Chondrocyte (in vitro differentiated cells): Measurements from ENCODE around the gene KRT26. TPM values are rescaled to one million over a fixed set of nuclear protein-coding genes. Genes with fewer than 3 reads are reported as not detected.

Experiments
- DNase-seq: peaks from one replicate; pipeline ENCODE4 v3.0.0; 2021; ENCODE audit warnings: mixed read lengths, low spot score
- H3K27ac Mint-ChIP-seq: one replicate; pipeline ENCODE4 v1.8.0; 2021; ENCODE audit warnings: mild to moderate bottlenecking, moderate library complexity, mixed read lengths; ENCODE audit not compliant: unreplicated experiment
- H3K27me3 Mint-ChIP-seq: 2 replicates; pipeline ENCODE4 v1.8.0; 2021; ENCODE audit warnings: low read depth, mixed read lengths
- H3K36me3 Mint-ChIP-seq: 2 replicates; pipeline ENCODE4 v1.8.0; 2021; ENCODE audit warnings: low read depth, mixed read lengths
- H3K4me1 Mint-ChIP-seq: 2 replicates; pipeline ENCODE4 v1.8.0; 2021; ENCODE audit warnings: low read depth, mild to moderate bottlenecking, mixed read lengths
- H3K4me3 Mint-ChIP-seq: one replicate; pipeline ENCODE4 v1.8.0; 2021; ENCODE audit warnings: mild to moderate bottlenecking, moderate library complexity, mixed read lengths; ENCODE audit not compliant: unreplicated experiment
- H3K9me3 Mint-ChIP-seq: 2 replicates; pipeline ENCODE4 v1.8.0; 2021; ENCODE audit warnings: low read depth, mixed read lengths
- CTCF ChIP-seq: fragments of 200-600 bp; sonication (generic); IDR thresholded peaks from 2 replicates; pipeline ENCODE4 v1.5.0; 2021; ENCODE audit warnings: antibody characterized with exemption, mild to moderate bottlenecking, moderate library complexity
- total RNA-seq: library from RNA; stranded (reverse); gene quantifications from 3 replicates; pipeline ENCODE4 v1.2.1, GENCODE V29; 2021

KRT26 gene
- total RNA-seq, 1 donor from 2014 or later, result not detected

GRCh38 chr17:40775945-40776344 lies 3.9 kb upstream of the KRT26 start:
- TF ChIP-seq CTCF, result no peak
- H3K27ac Mint-ChIP-seq, result no peak overlapping the region
- no peaks in the 10 kb centered on the region for H3K36me3 Mint-ChIP-seq
- no peaks in the 10 kb centered on the region for H3K4me1 Mint-ChIP-seq
- no peak overlapping the region for H3K4me3 Mint-ChIP-seq
- peaks cover 61% of the 10 kb centered on the region for H3K27me3 Mint-ChIP-seq
- DNase-seq, result no peak
- no peaks in the 10 kb centered on the region for H3K9me3 Mint-ChIP-seq

- no peak for TF ChIP-seq CTCF
- Mint-ChIP-seq H3K36me3 (peaks cover 6% of the 10 kb centered on the region), H3K9me3 (peaks cover 26% of the 10 kb centered on the region), H3K4me1 (no peaks in the 10 kb centered on the region), H3K27ac (no peak overlapping the region), H3K4me3 (no peak overlapping the region), H3K27me3 (peaks cover 33% of the 10 kb centered on the region)
- DNase-seq, result no peak
Measured at GRCh38 chr17:40765657-40766056, 6.3 kb downstream of the KRT26 start.

GRCh38 chr17:40763752-40764151 lies 8.2 kb downstream of the KRT26 start:
- H3K27ac Mint-ChIP-seq, result no peak overlapping the region
- peaks cover 9% of the 10 kb centered on the region for H3K36me3 Mint-ChIP-seq
- no peak for DNase-seq
- peaks cover 44% of the 10 kb centered on the region for H3K9me3 Mint-ChIP-seq
- H3K4me1 Mint-ChIP-seq, result no peaks in the 10 kb centered on the region
- no peak for TF ChIP-seq CTCF
- H3K4me3 Mint-ChIP-seq, result no peak overlapping the region
- H3K27me3 Mint-ChIP-seq, result peaks cover 26% of the 10 kb centered on the region

GRCh38 chr17:40760105-40761016 lies 11.6 kb downstream of the KRT26 start:
- H3K36me3 Mint-ChIP-seq, result peaks cover 9% of the 10 kb centered on the region
- no peak for TF ChIP-seq CTCF
- H3K27me3 Mint-ChIP-seq, result peaks cover 26% of the 10 kb centered on the region
- no peak overlapping the region for H3K27ac Mint-ChIP-seq
- H3K4me3 Mint-ChIP-seq, result no peak overlapping the region
- DNase-seq, result no peak
- H3K9me3 Mint-ChIP-seq, result peaks cover 54% of the 10 kb centered on the region
- no peaks in the 10 kb centered on the region for H3K4me1 Mint-ChIP-seq

GRCh38 chr17:40755231-40755630 lies 16.8 kb downstream of the KRT26 start, which contains the start of gene KRT25:
Gene KRT25, minus strand, starts transcription at chr17:40755331. Its CDS starts 60 bp downstream, at chr17:40755271.
- peaks cover 3% of the 10 kb centered on the region for H3K36me3 Mint-ChIP-seq
- DNase-seq, result no peak
- peaks cover 34% of the 10 kb centered on the region for H3K27me3 Mint-ChIP-seq
- no peak within 1 kb of the TSS for H3K4me3 Mint-ChIP-seq
- H3K27ac Mint-ChIP-seq, result no peak within 1 kb of the TSS
- peaks cover 24% of the 10 kb centered on the region for H3K9me3 Mint-ChIP-seq
- TF ChIP-seq CTCF, result no peak
- no peaks in the 10 kb centered on the region for H3K4me1 Mint-ChIP-seq
